Mesenchymal stem cell (in vitro differentiated cells and primary cell): ENCODE results near the gene C18orf63.

Source experiments
- DNase-seq: peaks from one replicate; pipeline ENCODE4 v3.0.0-alpha.2; 2013
- H2AFZ ChIP-seq: one replicate; pipeline ENCODE4 v1.6.1; 2013; ENCODE audit warnings: low read depth, mild to moderate bottlenecking, control low read depth, inconsistent platforms, low read length, moderate library complexity
- H2AK5ac ChIP-seq: 2 replicates; pipeline ENCODE4 v1.6.1; 2013; ENCODE audit warnings: low read length, moderate library complexity, mild to moderate bottlenecking, inconsistent platforms; ENCODE audit not compliant: severe bottlenecking
- H2BK120ac ChIP-seq: one replicate; pipeline ENCODE4 v1.6.1; 2013; ENCODE audit warnings: low read depth, mild to moderate bottlenecking, inconsistent platforms, low read length, moderate library complexity
- H2BK12ac ChIP-seq, 2 experiments: one replicate each; pipeline ENCODE4 v1.6.1; 2013; ENCODE audit warnings: inconsistent platforms in 2 of 2, low read length in 2 of 2, mild to moderate bottlenecking in 2 of 2, moderate library complexity in 2 of 2, control low read depth in 1 of 2
- H2BK15ac ChIP-seq: one replicate; pipeline ENCODE4 v1.6.1; 2013; ENCODE audit warnings: mild to moderate bottlenecking, low read depth, inconsistent platforms; ENCODE audit not compliant: poor library complexity, severe bottlenecking
- H2BK5ac ChIP-seq: 2 replicates; pipeline ENCODE4 v1.6.1; 2013; ENCODE audit warnings: low read depth, mild to moderate bottlenecking, low read length, control low read depth, inconsistent platforms; ENCODE audit not compliant: poor library complexity, severe bottlenecking
- H3K14ac ChIP-seq, 2 experiments: one replicate each; pipeline ENCODE4 v1.6.1; 2013; ENCODE audit warnings: inconsistent platforms in 2 of 2, low read length in 2 of 2, control low read depth in 1 of 2, mild to moderate bottlenecking in 1 of 2, moderate library complexity in 1 of 2
- H3K18ac ChIP-seq, 2 experiments: one replicate each; pipeline ENCODE4 v1.6.1; 2013; ENCODE audit warnings: inconsistent platforms in 2 of 2, low read length in 2 of 2, control low read depth in 1 of 2, low read depth in 1 of 2, mild to moderate bottlenecking in 1 of 2
- H3K23ac ChIP-seq, 2 experiments: one replicate each; pipeline ENCODE4 v1.6.1; 2013; ENCODE audit warnings: inconsistent platforms in 2 of 2, low read length in 2 of 2, mild to moderate bottlenecking in 2 of 2, moderate library complexity in 2 of 2, control low read depth in 1 of 2
- H3K27ac ChIP-seq: 2 replicates; pipeline ENCODE4 v1.5.1; 2013; ENCODE audit warnings: mild to moderate bottlenecking, moderate library complexity, low read length, control low read depth, inconsistent platforms; ENCODE audit not compliant: poor library complexity, severe bottlenecking
- H3K27me3 ChIP-seq, 2 experiments: 2 replicates each; pipeline versions ENCODE4 v1.6.1 to v1.7.0; 2013; ENCODE audit warnings: low read length in 2 of 2, mild to moderate bottlenecking in 2 of 2, moderate library complexity in 2 of 2, control low read depth in 1 of 2, inconsistent platforms in 1 of 2; ENCODE audit not compliant: control insufficient read depth in 1 of 2, insufficient read depth in 1 of 2
- H3K36me3 ChIP-seq, 2 experiments: 2 replicates each; pipeline versions ENCODE4 v1.6.1 to v1.7.0; 2013; ENCODE audit warnings: low read length in 2 of 2, control low read depth in 1 of 2, inconsistent platforms in 1 of 2, low read depth in 1 of 2, mild to moderate bottlenecking in 1 of 2; ENCODE audit not compliant: insufficient read depth in 2 of 2, control insufficient read depth in 1 of 2
- H3K4ac ChIP-seq, 2 experiments: one replicate each; pipeline ENCODE4 v1.6.1; 2013; ENCODE audit warnings: inconsistent platforms in 2 of 2, low read length in 2 of 2, mild to moderate bottlenecking in 2 of 2, moderate library complexity in 2 of 2, control low read depth in 1 of 2, low read depth in 1 of 2
- H3K4me1 ChIP-seq: 2 replicates; pipeline ENCODE4 v1.6.1; 2013; ENCODE audit warnings: low read depth, low read length, control low read depth; ENCODE audit not compliant: control insufficient read depth, insufficient read depth
- H3K4me2 ChIP-seq: 2 replicates; pipeline ENCODE4 v1.6.1; 2013; ENCODE audit warnings: low read length, mild to moderate bottlenecking, inconsistent platforms; ENCODE audit not compliant: poor library complexity, severe bottlenecking
- H3K4me3 ChIP-seq, 2 experiments: 2 replicates each; pipeline versions ENCODE4 v1.5.1 to v1.7.0; 2013; ENCODE audit warnings: low read length in 2 of 2, mild to moderate bottlenecking in 2 of 2, control low read depth in 1 of 2, low read depth in 1 of 2; ENCODE audit not compliant: insufficient read depth in 1 of 2
- H3K79me1 ChIP-seq: replicated peaks from 2 replicates; pipeline ENCODE4 v1.6.1; 2013; ENCODE audit warnings: mild to moderate bottlenecking, control low read depth, low read length, inconsistent platforms; ENCODE audit not compliant: poor library complexity, severe bottlenecking
- H3K9ac ChIP-seq: 2 replicates; pipeline ENCODE4 v1.7.0; 2013; ENCODE audit warnings: mild to moderate bottlenecking, low read length, moderate library complexity
- H3K9me3 ChIP-seq: 2 replicates; pipeline ENCODE4 v1.7.0; 2013; ENCODE audit warnings: mild to moderate bottlenecking, low read length; ENCODE audit not compliant: control insufficient read depth
- H4K8ac ChIP-seq: one replicate; pipeline ENCODE4 v1.6.1; 2013; ENCODE audit warnings: inconsistent platforms, mild to moderate bottlenecking, low read length, moderate library complexity
- H4K91ac ChIP-seq: one replicate; pipeline ENCODE4 v1.6.1; 2013; ENCODE audit warnings: mild to moderate bottlenecking, low read length, inconsistent platforms
- WGBS: methylation state at CpG from one replicate; pipeline ENCODE4 v1.1.7; 2013; ENCODE audit warnings: mixed read lengths; 5-methylcytosine and 5-hydroxymethylcytosine counted together

C18orf63 gene

DNA sequence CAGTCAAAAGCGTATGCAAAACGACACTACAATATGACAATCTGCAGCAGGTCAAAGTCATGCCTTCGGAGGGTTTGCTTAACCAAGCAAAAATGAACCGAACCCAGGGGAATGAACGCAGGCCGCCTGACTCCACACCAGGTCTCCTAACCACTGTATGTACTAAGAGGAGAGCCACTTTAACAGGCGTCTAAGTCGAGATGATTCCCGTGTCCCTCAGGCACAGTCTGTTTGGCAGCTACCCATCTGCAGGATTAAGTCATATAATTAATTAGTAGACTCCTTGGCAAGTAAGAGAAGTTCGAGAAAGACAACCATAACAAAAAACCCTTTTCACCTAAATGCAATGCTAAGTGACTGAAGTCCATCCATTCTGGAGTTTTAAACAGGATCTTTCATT is 39.0 kb upstream of the C18orf63 start:
- Histone ChIP-seq H3K4me3 (no peak overlapping the region), H2AK5ac (no peak overlapping the region), H2BK120ac (no peak overlapping the region), H4K91ac (no peak overlapping the region), H2BK12ac (no peak overlapping the region), H4K8ac (no peak overlapping the region), H3K79me1 (peaks cover 46% of the 10 kb centered on the region), H3K18ac (no peak overlapping the region), H3K4me1 (peaks cover 2% of the 10 kb centered on the region), H3K36me3 (peaks cover 0 to 17% of the 10 kb centered on the region in 2 experiments), H3K4me2 (no peak overlapping the region), H3K23ac (no peak overlapping the region), H3K9me3 (no peaks in the 10 kb centered on the region), H3K27ac (no peak overlapping the region), H3K4ac (no peak overlapping the region), H3K14ac (no peak overlapping the region), H2BK15ac (no peak overlapping the region), H3K9ac (no peak overlapping the region), H2BK5ac (no peak overlapping the region), H3K27me3 (no peaks in the 10 kb centered on the region), H2AFZ (no peak overlapping the region)
- WGBS = 84% methylated on average over 9 of the region's 10 CpGs
- no peak for DNase-seq

DNA sequence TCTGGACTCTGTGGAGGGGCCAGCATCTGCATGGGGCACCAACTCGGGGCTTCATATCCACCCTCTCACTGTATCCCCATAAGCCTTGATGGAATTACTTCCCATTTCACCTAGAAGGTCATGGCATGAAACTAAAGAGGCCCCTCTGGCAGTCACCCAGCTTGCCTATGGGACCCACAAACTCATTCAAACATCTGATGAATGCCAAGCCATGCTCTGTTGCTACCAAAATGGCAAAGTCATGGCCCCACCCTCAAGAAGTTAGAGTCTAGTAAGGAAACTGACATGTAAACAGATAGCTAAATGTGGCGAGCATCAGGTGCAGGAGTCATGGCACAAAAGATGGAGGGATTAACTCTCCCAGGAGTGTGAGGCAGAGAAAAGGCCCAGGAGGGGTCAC is 38.3 kb upstream of the C18orf63 start:
- Histone ChIP-seq H2AK5ac (no peak overlapping the region), H2BK5ac (no peak overlapping the region), H3K4me3 (no peak overlapping the region), H3K4me1 (peaks cover 5% of the 10 kb centered on the region), H2BK120ac (no peak overlapping the region), H3K9ac (no peak overlapping the region), H3K9me3 (no peaks in the 10 kb centered on the region), H3K14ac (no peak overlapping the region), H4K8ac (no peak overlapping the region), H3K27ac (no peak overlapping the region), H3K79me1 (peaks cover 48% of the 10 kb centered on the region), H2AFZ (no peak overlapping the region), H3K18ac (no peak overlapping the region), H3K4me2 (no peak overlapping the region), H3K4ac (no peak overlapping the region), H4K91ac (no peak overlapping the region), H3K27me3 (no peaks in the 10 kb centered on the region), H2BK15ac (no peak overlapping the region), H2BK12ac (no peak overlapping the region), H3K23ac (no peak overlapping the region), H3K36me3 (peaks cover 0 to 17% of the 10 kb centered on the region in 2 experiments)
- WGBS = 97% methylated on average over 2 of the region's 2 CpGs
- no peak for DNase-seq

DNA sequence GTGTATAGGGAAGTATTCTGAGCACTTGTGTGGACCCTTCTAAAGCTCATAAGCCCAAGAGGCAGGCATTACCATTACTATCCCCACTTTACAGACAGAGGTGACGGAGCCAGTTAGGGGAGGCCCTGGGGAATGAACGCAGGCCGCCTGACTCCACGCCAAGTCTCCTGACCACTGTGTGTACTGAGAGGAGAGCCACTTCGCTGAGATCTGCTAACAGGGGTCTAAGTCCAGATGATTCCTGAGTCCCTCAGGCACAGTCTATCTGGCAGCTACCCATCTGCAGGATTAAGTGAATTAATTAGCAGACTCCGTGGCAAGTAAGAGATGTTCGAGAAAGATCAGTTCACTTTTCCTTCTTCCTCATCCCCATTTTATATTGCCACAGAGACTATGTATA is 37.6 kb upstream of the C18orf63 start:
- H3K23ac ChIP-seq = no peak overlapping the region

DNA sequence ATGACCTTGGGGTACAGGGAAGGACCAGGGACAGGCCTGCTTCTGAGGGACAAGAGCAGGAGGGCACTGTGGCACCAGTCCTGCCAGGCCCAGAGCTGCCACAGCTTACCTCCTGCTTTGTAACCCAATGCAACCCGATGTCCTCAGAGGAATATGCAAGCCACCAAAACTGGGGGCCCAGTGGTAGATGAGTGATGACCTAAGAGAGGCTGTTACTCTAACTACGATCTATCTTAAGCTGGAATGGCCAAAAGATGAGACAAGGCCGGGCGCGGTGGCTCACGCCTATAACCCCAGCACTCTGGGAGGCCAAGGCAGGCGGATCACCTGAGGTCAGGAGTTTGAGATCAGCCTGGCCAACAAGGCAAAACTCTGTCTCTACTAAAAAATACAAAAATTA is 36.7 kb upstream of the C18orf63 start:
- Histone ChIP-seq H3K4ac (no peak overlapping the region), H2AFZ (no peak overlapping the region), H4K91ac (no peak overlapping the region), H3K4me2 (no peak overlapping the region), H2BK120ac (no peak overlapping the region), H2BK15ac (no peak overlapping the region), H3K23ac (peak overlapping the region in 1 of 2 experiments; percentile 89), H3K27me3 (no peaks in the 10 kb centered on the region), H3K4me1 (peaks cover 7% of the 10 kb centered on the region), H3K27ac (no peak overlapping the region), H3K9me3 (no peaks in the 10 kb centered on the region), H3K9ac (no peak overlapping the region), H3K14ac (peak overlapping the region in 1 of 2 experiments; percentile 22), H4K8ac (no peak overlapping the region), H2BK5ac (no peak overlapping the region), H3K4me3 (no peak overlapping the region), H3K18ac (peak overlapping the region in 1 of 2 experiments; percentile 56), H2AK5ac (no peak overlapping the region), H2BK12ac (no peak overlapping the region), H3K79me1 (peaks cover 48% of the 10 kb centered on the region), H3K36me3 (peaks cover 0 to 9% of the 10 kb centered on the region in 2 experiments)
- 97% methylated on average over 7 of the region's 7 CpGs for WGBS
- DNase-seq = no peak

More for the DNA sequence above, 37.6 kb upstream of the C18orf63 start:
- Histone ChIP-seq H3K36me3 (peaks cover 0 to 17% of the 10 kb centered on the region in 2 experiments), H2BK15ac (no peak overlapping the region), H3K4me2 (no peak overlapping the region), H4K8ac (no peak overlapping the region), H2AFZ (no peak overlapping the region), H2BK12ac (no peak overlapping the region), H4K91ac (no peak overlapping the region), H3K9ac (no peak overlapping the region), H3K4me1 (peaks cover 7% of the 10 kb centered on the region), H2AK5ac (no peak overlapping the region), H3K18ac (no peak overlapping the region), H3K4me3 (no peak overlapping the region), H3K27me3 (no peaks in the 10 kb centered on the region), H3K9me3 (no peaks in the 10 kb centered on the region), H3K14ac (no peak overlapping the region), H3K4ac (no peak overlapping the region), H3K79me1 (peaks cover 49% of the 10 kb centered on the region), H2BK120ac (no peak overlapping the region), H3K27ac (no peak overlapping the region), H2BK5ac (no peak overlapping the region)
- DNase-seq = no peak
- 95% methylated on average over 7 of the region's 7 CpGs for WGBS
